ENCODE results near the gene RPH3AL. TPM values are rescaled to one million over a fixed set of nuclear protein-coding genes. Genes with fewer than 3 reads are reported as not detected.

RPH3AL gene
- polyA plus RNA-seq, 4 donors, result 10.5 to 18.8 (median 12.0) TPM

- FAIRE-seq, result no peak
- Histone ChIP-seq H3K4me1 (ENCODE audit: control insufficient read depth in 3 of 3, insufficient read depth in 2 of 3, low read depth in 1 of 3, low read length in 2 of 3) (peaks cover 0 to 5% (median 0%) of the 10 kb centered on the region in 3 donors), H3K36me3 (ENCODE audit: control insufficient read depth in 3 of 3, insufficient read depth in 2 of 3, low read depth in 1 of 3, low read length in 3 of 3) (peaks cover 0 to 21% (median 0%) of the 10 kb centered on the region in 3 donors), H3K27ac (ENCODE audit: low read depth in 1 of 3, low read length in 2 of 3) (no peak overlapping the region), H3K4me3 (ENCODE audit: low read depth in 1 of 3, low read length in 3 of 3) (no peak overlapping the region), H3K27me3 (ENCODE audit: control insufficient read depth in 3 of 3, insufficient read depth in 3 of 3, low read length in 3 of 3) (no peaks in the 10 kb centered on the region), H3K9me3 (ENCODE audit: control insufficient read depth in 2 of 2, insufficient read depth in 1 of 2, low read depth in 1 of 2, low read length in 1 of 2) (peaks cover 0 to 3% of the 10 kb centered on the region in 2 donors)
- WGBS, 3 donors, result 76 to 84% (median 81%) methylated on average over 22 to 23 of the region's 23 CpGs
- no peak for DNase-seq
Measured at GRCh38 chr17:360092-360750, 7.6 kb upstream of the RPH3AL start.

DNA sequence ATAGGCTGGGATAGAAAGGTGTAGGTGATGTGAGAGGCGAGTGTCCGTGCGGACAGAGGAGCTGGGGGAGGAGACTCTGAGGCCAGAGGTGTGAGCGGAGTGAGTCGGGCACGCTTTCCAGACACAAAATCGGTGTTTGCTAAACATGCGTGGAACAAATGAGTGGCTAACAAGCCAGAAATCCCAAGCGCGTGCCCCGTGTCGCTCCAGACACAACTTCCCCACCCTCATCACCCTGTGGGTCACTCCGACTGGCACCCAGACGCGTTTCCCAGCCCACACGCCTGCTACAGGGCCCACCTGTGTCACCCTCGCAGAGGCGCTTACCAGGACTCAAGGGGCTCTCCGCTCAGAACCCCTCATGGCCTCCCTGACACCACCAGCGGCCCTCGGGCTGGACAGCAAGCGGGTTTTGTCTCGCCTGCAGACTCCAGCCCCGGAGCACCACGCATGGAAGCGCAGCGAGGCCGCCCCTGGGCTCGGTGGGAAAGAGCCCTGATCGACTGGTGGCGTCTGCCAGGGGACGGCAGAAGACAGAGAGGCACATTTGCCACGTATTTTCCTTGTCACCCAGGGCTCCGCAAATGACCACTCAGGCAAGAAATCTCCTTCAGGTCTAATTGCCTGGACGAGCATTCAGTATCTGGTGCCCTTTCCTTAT lies 6.0 kb upstream of the RPH3AL start:
- WGBS, 3 donors, result 91 to 92% (median 92%) methylated on average over 35 of the region's 35 CpGs
- peaks cover 0 to 29% (median 0%) of the 10 kb centered on the region in 3 donors for H3K36me3 ChIP-seq (ENCODE audit: control insufficient read depth in 3 of 3, insufficient read depth in 2 of 3, low read depth in 1 of 3, low read length in 3 of 3)
- H3K27me3 ChIP-seq (ENCODE audit: control insufficient read depth in 3 of 3, insufficient read depth in 3 of 3, low read length in 3 of 3), result no peaks in the 10 kb centered on the region
- DNase-seq (no peak), FAIRE-seq (no peak)
- peaks cover 0 to 7% of the 10 kb centered on the region in 2 donors for H3K9me3 ChIP-seq (ENCODE audit: control insufficient read depth in 2 of 2, insufficient read depth in 1 of 2, low read depth in 1 of 2, low read length in 1 of 2)
- peaks cover 0 to 21% (median 0%) of the 10 kb centered on the region in 3 donors for H3K4me1 ChIP-seq (ENCODE audit: control insufficient read depth in 3 of 3, insufficient read depth in 2 of 3, low read depth in 1 of 3, low read length in 2 of 3)
- no peak overlapping the region for H3K27ac ChIP-seq (ENCODE audit: low read depth in 1 of 3, low read length in 2 of 3)
- no peak overlapping the region for H3K4me3 ChIP-seq (ENCODE audit: low read depth in 1 of 3, low read length in 3 of 3)

DNA sequence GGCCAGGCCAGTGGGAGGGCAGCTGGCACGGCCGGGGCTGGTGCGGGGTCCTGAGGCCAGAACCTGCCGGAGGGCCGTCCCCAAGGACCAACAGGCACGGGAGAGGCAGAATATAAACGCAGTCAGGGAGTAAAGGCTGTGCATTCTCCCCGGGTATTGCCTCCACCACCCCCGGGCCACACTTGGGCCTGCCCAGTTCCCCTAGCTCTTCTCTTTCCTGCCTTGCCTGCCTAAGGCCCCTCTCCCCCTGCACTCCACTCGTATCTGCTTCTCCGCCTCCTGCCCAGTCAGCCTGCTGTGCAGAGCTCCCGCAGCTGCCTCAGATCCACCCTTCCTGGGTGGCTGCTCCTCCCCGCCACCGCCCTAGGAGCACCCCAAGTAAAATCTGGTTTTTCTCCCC lies 5.0 kb upstream of the RPH3AL start:
- Histone ChIP-seq H3K27me3 (ENCODE audit: control insufficient read depth in 3 of 3, insufficient read depth in 3 of 3, low read length in 3 of 3) (no peaks in the 10 kb centered on the region), H3K4me1 (ENCODE audit: control insufficient read depth in 3 of 3, insufficient read depth in 2 of 3, low read depth in 1 of 3, low read length in 2 of 3) (peaks cover 2 to 30% (median 5%) of the 10 kb centered on the region in 3 donors), H3K9me3 (ENCODE audit: control insufficient read depth in 2 of 2, insufficient read depth in 1 of 2, low read depth in 1 of 2, low read length in 1 of 2) (peaks cover 0 to 7% of the 10 kb centered on the region in 2 donors), H3K36me3 (ENCODE audit: control insufficient read depth in 3 of 3, insufficient read depth in 2 of 3, low read depth in 1 of 3, low read length in 3 of 3) (peaks cover 0 to 29% (median 0%) of the 10 kb centered on the region in 3 donors), H3K27ac (ENCODE audit: low read depth in 1 of 3, low read length in 2 of 3) (no peak overlapping the region), H3K4me3 (ENCODE audit: low read depth in 1 of 3, low read length in 3 of 3) (no peak overlapping the region)
- 59 to 78% (median 74%) methylated on average over 14 of the region's 14 CpGs for WGBS, 3 donors
- FAIRE-seq, result no peak
- DNase-seq, result no peak

DNA sequence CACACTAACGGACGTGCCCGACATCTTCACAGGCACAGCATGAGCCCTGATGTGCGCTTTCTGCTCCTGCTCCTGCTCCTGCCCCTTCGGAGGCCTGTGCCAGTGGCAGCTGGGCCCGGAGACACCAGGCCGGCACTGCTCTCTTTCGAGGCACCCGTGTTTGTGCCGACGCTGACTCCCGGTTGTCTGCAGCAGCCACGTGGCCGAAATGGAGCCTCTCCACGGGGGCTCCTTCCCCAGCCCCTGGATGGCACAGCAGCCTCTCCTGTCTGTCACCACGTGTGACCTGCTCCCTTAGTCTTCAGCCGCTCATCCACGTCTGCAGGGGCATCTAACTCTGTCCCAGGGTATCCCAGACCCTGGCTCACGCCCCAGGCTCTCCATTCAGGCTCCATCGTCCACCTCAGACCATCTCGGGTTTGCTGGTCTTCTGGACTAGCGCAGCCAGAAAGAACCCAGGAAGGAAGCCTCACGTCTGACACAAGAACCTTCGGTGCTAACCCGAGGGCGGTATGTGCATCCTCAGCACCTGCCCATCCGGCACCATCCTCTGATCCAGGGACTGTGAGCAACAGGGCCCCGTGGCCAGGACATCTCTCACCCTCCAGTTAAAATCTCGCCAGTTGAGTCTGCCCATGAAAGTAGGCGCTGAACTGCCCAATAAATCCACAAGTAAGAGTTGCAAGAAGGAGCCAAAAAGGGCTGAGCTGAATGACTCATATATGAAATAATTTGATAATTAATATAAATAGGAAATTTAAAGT lies 4.2 kb upstream of the RPH3AL start:
- Histone ChIP-seq H3K27ac (ENCODE audit: low read depth in 1 of 3, low read length in 2 of 3) (no peak overlapping the region), H3K36me3 (ENCODE audit: control insufficient read depth in 3 of 3, insufficient read depth in 2 of 3, low read depth in 1 of 3, low read length in 3 of 3) (peaks cover 0 to 27% (median 0%) of the 10 kb centered on the region in 3 donors), H3K4me1 (ENCODE audit: control insufficient read depth in 3 of 3, insufficient read depth in 2 of 3, low read depth in 1 of 3, low read length in 2 of 3) (peaks cover 3 to 38% (median 5%) of the 10 kb centered on the region in 3 donors), H3K9me3 (ENCODE audit: control insufficient read depth in 2 of 2, insufficient read depth in 1 of 2, low read depth in 1 of 2, low read length in 1 of 2) (peaks cover 0 to 7% of the 10 kb centered on the region in 2 donors), H3K4me3 (ENCODE audit: low read depth in 1 of 3, low read length in 3 of 3) (no peak overlapping the region), H3K27me3 (ENCODE audit: control insufficient read depth in 3 of 3, insufficient read depth in 3 of 3, low read length in 3 of 3) (no peaks in the 10 kb centered on the region)
- DNase-seq, result no peak
- no peak for FAIRE-seq
- WGBS, 3 donors, result 93 to 94% (median 94%) methylated on average over 30 of the region's 30 CpGs

GRCh38 chr17:354651-355556 lies 2.3 kb upstream of the RPH3AL start:
- FAIRE-seq (no peak), DNase-seq (peak; percentile 12 to 46)
- no peak overlapping the region for H3K4me3 ChIP-seq (ENCODE audit: low read depth in 1 of 3, low read length in 3 of 3)
- no peaks in the 10 kb centered on the region for H3K27me3 ChIP-seq (ENCODE audit: control insufficient read depth in 3 of 3, insufficient read depth in 3 of 3, low read length in 3 of 3)
- peaks cover 0 to 30% (median 0%) of the 10 kb centered on the region in 3 donors for H3K36me3 ChIP-seq (ENCODE audit: control insufficient read depth in 3 of 3, insufficient read depth in 2 of 3, low read depth in 1 of 3, low read length in 3 of 3)
- peaks cover 0 to 7% of the 10 kb centered on the region in 2 donors for H3K9me3 ChIP-seq (ENCODE audit: control insufficient read depth in 2 of 2, insufficient read depth in 1 of 2, low read depth in 1 of 2, low read length in 1 of 2)
- WGBS, 3 donors, result 86 to 87% (median 87%) methylated on average over 19 of the region's 19 CpGs
- peak overlapping the region in 1 of 3 donors; percentile 99 for H3K27ac ChIP-seq (ENCODE audit: low read depth in 1 of 3, low read length in 2 of 3)
- H3K4me1 ChIP-seq (ENCODE audit: control insufficient read depth in 3 of 3, insufficient read depth in 2 of 3, low read depth in 1 of 3, low read length in 2 of 3), result peaks cover 7 to 56% (median 10%) of the 10 kb centered on the region in 3 donors

- WGBS, 3 donors, result 69 to 87% (median 70%) methylated on average over 8 of the region's 8 CpGs
- peaks cover 9 to 64% (median 10%) of the 10 kb centered on the region in 3 donors for H3K4me1 ChIP-seq (ENCODE audit: control insufficient read depth in 3 of 3, insufficient read depth in 2 of 3, low read depth in 1 of 3, low read length in 2 of 3)
- peak overlapping the region in 1 of 3 donors; percentile 40 for H3K4me3 ChIP-seq (ENCODE audit: low read depth in 1 of 3, low read length in 3 of 3)
- H3K27ac ChIP-seq (ENCODE audit: low read depth in 1 of 3, low read length in 2 of 3), result peak overlapping the region; percentile 71 to 99 (median 98)
- no peaks in the 10 kb centered on the region for H3K27me3 ChIP-seq (ENCODE audit: control insufficient read depth in 3 of 3, insufficient read depth in 3 of 3, low read length in 3 of 3)
- FAIRE-seq (no peak), DNase-seq (no peak)
- peaks cover 0 to 29% (median 0%) of the 10 kb centered on the region in 3 donors for H3K36me3 ChIP-seq (ENCODE audit: control insufficient read depth in 3 of 3, insufficient read depth in 2 of 3, low read depth in 1 of 3, low read length in 3 of 3)
- peaks cover 0 to 7% of the 10 kb centered on the region in 2 donors for H3K9me3 ChIP-seq (ENCODE audit: control insufficient read depth in 2 of 2, insufficient read depth in 1 of 2, low read depth in 1 of 2, low read length in 1 of 2)
Measured at GRCh38 chr17:353838-354234, 1.2 kb upstream of the RPH3AL start.

DNA sequence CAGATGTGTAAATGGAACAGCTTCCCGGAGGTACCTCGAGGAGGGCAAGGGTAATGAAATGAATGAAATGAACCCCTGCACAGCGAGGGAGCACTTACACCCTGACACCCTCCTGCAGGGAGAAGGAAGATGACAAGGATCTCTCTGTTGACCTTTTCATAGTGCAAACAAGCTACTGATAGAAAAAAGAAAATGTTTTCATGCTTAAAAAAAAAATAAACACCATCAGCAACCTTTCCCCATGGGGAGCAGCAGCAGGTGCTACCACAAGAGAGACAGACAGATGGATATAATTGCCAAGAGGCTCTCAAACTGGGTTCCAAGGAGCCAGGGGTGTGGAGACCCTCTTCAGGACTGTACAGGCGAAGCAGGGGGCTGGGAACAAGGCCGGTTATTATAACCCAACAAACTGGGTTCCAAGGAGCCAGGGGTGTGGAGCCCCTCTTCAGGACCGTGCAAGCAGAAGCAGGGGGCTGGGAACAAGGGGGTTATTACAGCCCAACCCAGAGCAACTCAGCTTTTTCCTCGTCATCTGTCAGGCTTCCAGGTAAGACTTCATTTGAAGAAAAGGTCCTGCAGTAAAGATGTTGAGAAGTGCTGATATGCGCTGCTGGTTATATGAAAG lies 718 bp upstream of the RPH3AL start:
- no peaks in the 10 kb centered on the region for H3K27me3 ChIP-seq (ENCODE audit: control insufficient read depth in 3 of 3, insufficient read depth in 3 of 3, low read length in 3 of 3)
- WGBS, 3 donors, result 28 to 59% (median 39%) methylated on average over 8 of the region's 8 CpGs
- peak overlapping the region; percentile 71 to 99 (median 98) for H3K27ac ChIP-seq (ENCODE audit: low read depth in 1 of 3, low read length in 2 of 3)
- H3K36me3 ChIP-seq (ENCODE audit: control insufficient read depth in 3 of 3, insufficient read depth in 2 of 3, low read depth in 1 of 3, low read length in 3 of 3), result peaks cover 0 to 28% (median 0%) of the 10 kb centered on the region in 3 donors
- peaks cover 0 to 7% of the 10 kb centered on the region in 2 donors for H3K9me3 ChIP-seq (ENCODE audit: control insufficient read depth in 2 of 2, insufficient read depth in 1 of 2, low read depth in 1 of 2, low read length in 1 of 2)
- H3K4me1 ChIP-seq (ENCODE audit: control insufficient read depth in 3 of 3, insufficient read depth in 2 of 3, low read depth in 1 of 3, low read length in 2 of 3), result peaks cover 10 to 67% (median 12%) of the 10 kb centered on the region in 3 donors
- FAIRE-seq (no peak), DNase-seq (peak in 1 of 2 donors; percentile 50)
- peak overlapping the region in 2 of 3 donors; percentile 10 to 40 for H3K4me3 ChIP-seq (ENCODE audit: low read depth in 1 of 3, low read length in 3 of 3)
